DOHH2 (cell line): ENCODE results near the gene DPH3.

Source experiments
- H3F3A ChIP-seq: fragments of 200-600 bp; sonication (generic), shearing (Covaris generic); 2 replicates; pipeline ENCODE4 v1.6.0; 2016; ENCODE audit warnings: antibody characterized with exemption, mild to moderate bottlenecking; ENCODE audit not compliant: control insufficient read depth, insufficient read depth
- H3K27ac ChIP-seq: fragments of 200-600 bp; sonication (generic); 2 replicates; pipeline ENCODE4 v1.5.1; 2014; ENCODE audit warnings: low read depth, mild to moderate bottlenecking, low read length, moderate library complexity
- H3K27me3 ChIP-seq: fragments of 200-600 bp; sonication (generic); 2 replicates; pipeline ENCODE4 v1.6.1; 2014; ENCODE audit warnings: mild to moderate bottlenecking, low read length, mixed read lengths; ENCODE audit not compliant: control insufficient read depth
- H3K36me3 ChIP-seq: fragments of 200-600 bp; sonication (generic); 2 replicates; pipeline ENCODE4 v1.6.1; 2014; ENCODE audit warnings: mild to moderate bottlenecking, low read length, moderate library complexity, mixed read lengths; ENCODE audit not compliant: control insufficient read depth
- H3K4me1 ChIP-seq: fragments of 200-600 bp; sonication (generic); 2 replicates; pipeline ENCODE4 v1.6.1; 2014; ENCODE audit warnings: mild to moderate bottlenecking, low read length, mixed read lengths; ENCODE audit not compliant: control insufficient read depth
- H3K4me2 ChIP-seq: fragments of 200-600 bp; sonication (generic); 2 replicates; pipeline ENCODE4 v1.6.0; 2014; ENCODE audit warnings: mild to moderate bottlenecking, low read length, moderate library complexity
- H3K4me3 ChIP-seq: fragments of 200-600 bp; sonication (generic); 2 replicates; pipeline ENCODE4 v1.5.1; 2014; ENCODE audit warnings: mild to moderate bottlenecking, low read length, mixed read lengths
- H3K79me2 ChIP-seq: fragments of 200-600 bp; sonication (generic); 2 replicates; pipeline ENCODE4 v1.6.1; 2014; ENCODE audit warnings: mild to moderate bottlenecking, low read length, mixed read lengths; ENCODE audit not compliant: control insufficient read depth
- H3K9me2 ChIP-seq: fragments of 200-600 bp; sonication (generic); replicated peaks from 2 replicates; pipeline ENCODE4 v1.6.1; 2014; ENCODE audit warnings: mild to moderate bottlenecking, low read length, mixed read lengths; ENCODE audit not compliant: control insufficient read depth
- H3K9me3 ChIP-seq: fragments of 200-600 bp; sonication (generic); 2 replicates; pipeline ENCODE4 v1.6.1; 2014; ENCODE audit warnings: antibody characterized with exemption, low read length, mixed read lengths; ENCODE audit not compliant: control insufficient read depth, insufficient read depth
- H4K20me1 ChIP-seq: fragments of 200-600 bp; sonication (generic); 2 replicates; pipeline ENCODE4 v1.6.0; 2014; ENCODE audit warnings: low read depth, mild to moderate bottlenecking, antibody characterized with exemption, low read length, moderate library complexity; ENCODE audit not compliant: control insufficient read depth, insufficient read depth
- EZH2phosphoT487 ChIP-seq: fragments of 200-600 bp; sonication (generic); IDR thresholded peaks from 2 replicates; pipeline ENCODE4 v1.6.1; 2017; ENCODE audit warnings: borderline replicate concordance, mild to moderate bottlenecking, antibody characterized with exemption, low read length, moderate library complexity, mixed read lengths
- TF ChIP-seq, protein P1 (sequence below): fragments of 200-600 bp; sonication (generic); IDR thresholded peaks from one replicate; pipeline ENCODE4 v1.5.1; 2014; ENCODE audit warnings: antibody characterized with exemption, mild to moderate bottlenecking, low read depth, low read length; ENCODE audit not compliant: poor library complexity, severe bottlenecking

The DPH3 gene

DNA sequence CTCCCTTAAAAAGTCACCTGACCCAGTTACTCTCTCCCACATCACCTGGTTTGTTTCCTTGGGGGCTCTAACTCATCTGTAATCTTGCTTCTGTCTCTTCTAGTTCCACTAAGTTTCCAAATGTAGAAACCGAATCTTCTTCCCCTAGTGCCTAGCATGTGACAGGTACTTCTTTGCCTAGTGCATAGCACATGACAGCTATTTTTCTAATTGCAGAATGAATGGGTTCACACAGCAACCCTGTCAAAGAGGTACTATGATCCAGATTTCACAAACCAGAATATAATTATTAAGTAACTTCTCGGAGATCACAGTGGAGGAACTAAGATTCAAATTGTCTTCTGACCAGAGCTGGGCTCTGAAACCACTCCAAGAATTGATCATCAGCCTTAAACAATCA lies 7.4 kb downstream of the DPH3 start:
- no peak overlapping the region for H3K4me3 ChIP-seq
- no peaks in the 10 kb centered on the region for H3K27me3 ChIP-seq
- no peaks in the 10 kb centered on the region for H3K9me3 ChIP-seq
- H3K27ac ChIP-seq = no peak overlapping the region
- H4K20me1 ChIP-seq = no peaks in the 10 kb centered on the region
- TF ChIP-seq EZH2phosphoT487 = no peak
- TF ChIP-seq, protein P1, sequence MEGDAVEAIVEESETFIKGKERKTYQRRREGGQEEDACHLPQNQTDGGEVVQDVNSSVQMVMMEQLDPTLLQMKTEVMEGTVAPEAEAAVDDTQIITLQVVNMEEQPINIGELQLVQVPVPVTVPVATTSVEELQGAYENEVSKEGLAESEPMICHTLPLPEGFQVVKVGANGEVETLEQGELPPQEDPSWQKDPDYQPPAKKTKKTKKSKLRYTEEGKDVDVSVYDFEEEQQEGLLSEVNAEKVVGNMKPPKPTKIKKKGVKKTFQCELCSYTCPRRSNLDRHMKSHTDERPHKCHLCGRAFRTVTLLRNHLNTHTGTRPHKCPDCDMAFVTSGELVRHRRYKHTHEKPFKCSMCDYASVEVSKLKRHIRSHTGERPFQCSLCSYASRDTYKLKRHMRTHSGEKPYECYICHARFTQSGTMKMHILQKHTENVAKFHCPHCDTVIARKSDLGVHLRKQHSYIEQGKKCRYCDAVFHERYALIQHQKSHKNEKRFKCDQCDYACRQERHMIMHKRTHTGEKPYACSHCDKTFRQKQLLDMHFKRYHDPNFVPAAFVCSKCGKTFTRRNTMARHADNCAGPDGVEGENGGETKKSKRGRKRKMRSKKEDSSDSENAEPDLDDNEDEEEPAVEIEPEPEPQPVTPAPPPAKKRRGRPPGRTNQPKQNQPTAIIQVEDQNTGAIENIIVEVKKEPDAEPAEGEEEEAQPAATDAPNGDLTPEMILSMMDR = no peak
- H3K36me3 ChIP-seq = peaks cover 20% of the 10 kb centered on the region
- no peaks in the 10 kb centered on the region for H3F3A ChIP-seq
- H3K79me2 ChIP-seq = peaks cover 4% of the 10 kb centered on the region
- H3K4me2 ChIP-seq = no peak overlapping the region
- H3K9me2 ChIP-seq = no peaks in the 10 kb centered on the region
- H3K4me1 ChIP-seq = peaks cover 13% of the 10 kb centered on the region

- no peaks in the 10 kb centered on the region for H3K27me3 ChIP-seq
These were observed 9.0 kb downstream of the DPH3 start for GRCh38 chr3:16255726-16256125.

GRCh38 chr3:16255326-16255725 lies 9.4 kb downstream of the DPH3 start:
- Histone ChIP-seq H4K20me1 (no peaks in the 10 kb centered on the region), H3K36me3 (peaks cover 12% of the 10 kb centered on the region), H3K9me2 (no peaks in the 10 kb centered on the region), H3K27ac (no peak overlapping the region), H3K4me3 (no peak overlapping the region), H3K79me2 (no peaks in the 10 kb centered on the region), H3K4me1 (peaks cover 21% of the 10 kb centered on the region), H3F3A (no peaks in the 10 kb centered on the region), H3K9me3 (no peaks in the 10 kb centered on the region), H3K4me2 (no peak overlapping the region), H3K27me3 (peaks cover 2% of the 10 kb centered on the region; the same call in 1 of the 2 replicates)
- TF ChIP-seq, protein P1 = no peak
- no peak for TF ChIP-seq EZH2phosphoT487

More at GRCh38 chr3:16255726-16256125, 9.0 kb downstream of the DPH3 start:
- H4K20me1 ChIP-seq = no peaks in the 10 kb centered on the region
- H3K4me3 ChIP-seq = no peak overlapping the region
- H3K9me3 ChIP-seq = no peaks in the 10 kb centered on the region
- TF ChIP-seq EZH2phosphoT487 = no peak
- H3K36me3 ChIP-seq = peaks cover 16% of the 10 kb centered on the region
- H3F3A ChIP-seq = no peaks in the 10 kb centered on the region
- H3K9me2 ChIP-seq = no peaks in the 10 kb centered on the region
- no peak overlapping the region for H3K27ac ChIP-seq
- H3K79me2 ChIP-seq = no peaks in the 10 kb centered on the region
- H3K4me2 ChIP-seq = no peak overlapping the region
- H3K4me1 ChIP-seq = peaks cover 21% of the 10 kb centered on the region

- no peak overlapping the region for H3K4me3 ChIP-seq
- H3K9me2 ChIP-seq = no peaks in the 10 kb centered on the region
- H3K79me2 ChIP-seq = no peaks in the 10 kb centered on the region
- H3K4me2 ChIP-seq = no peak overlapping the region
- no peaks in the 10 kb centered on the region for H3F3A ChIP-seq
- no peaks in the 10 kb centered on the region for H3K9me3 ChIP-seq
- H3K36me3 ChIP-seq = peaks cover 10% of the 10 kb centered on the region
- no peaks in the 10 kb centered on the region for H4K20me1 ChIP-seq
- TF ChIP-seq, protein P1 = no peak
- TF ChIP-seq EZH2phosphoT487 = no peak
- H3K27ac ChIP-seq = no peak overlapping the region
- peaks cover 3% of the 10 kb centered on the region; the same call in 1 of the 2 replicates for H3K27me3 ChIP-seq
- peaks cover 21% of the 10 kb centered on the region for H3K4me1 ChIP-seq
These were observed 9.8 kb downstream of the DPH3 start for GRCh38 chr3:16254916-16255315.
